ENCODE results near the gene SFTPA2. TPM values are rescaled to one million over a fixed set of nuclear protein-coding genes. Genes with fewer than 3 reads are reported as not detected.

SFTPA2 gene
- under 1 TPM in 3 of 6 experiments, not detected in 3; 0.12 to 0.95 (median 0.42) TPM for total RNA-seq
- long read RNA-seq = 0 reads

GRCh38 chr10:79560160-79560709 lies at the start of gene SFTPA2:
SFTPA2 (minus strand) TSS chr10:79560407; CDS start chr10:79559483, 924 bp downstream.
- DNase-seq = no peak
- TF ChIP-seq, protein P1, sequence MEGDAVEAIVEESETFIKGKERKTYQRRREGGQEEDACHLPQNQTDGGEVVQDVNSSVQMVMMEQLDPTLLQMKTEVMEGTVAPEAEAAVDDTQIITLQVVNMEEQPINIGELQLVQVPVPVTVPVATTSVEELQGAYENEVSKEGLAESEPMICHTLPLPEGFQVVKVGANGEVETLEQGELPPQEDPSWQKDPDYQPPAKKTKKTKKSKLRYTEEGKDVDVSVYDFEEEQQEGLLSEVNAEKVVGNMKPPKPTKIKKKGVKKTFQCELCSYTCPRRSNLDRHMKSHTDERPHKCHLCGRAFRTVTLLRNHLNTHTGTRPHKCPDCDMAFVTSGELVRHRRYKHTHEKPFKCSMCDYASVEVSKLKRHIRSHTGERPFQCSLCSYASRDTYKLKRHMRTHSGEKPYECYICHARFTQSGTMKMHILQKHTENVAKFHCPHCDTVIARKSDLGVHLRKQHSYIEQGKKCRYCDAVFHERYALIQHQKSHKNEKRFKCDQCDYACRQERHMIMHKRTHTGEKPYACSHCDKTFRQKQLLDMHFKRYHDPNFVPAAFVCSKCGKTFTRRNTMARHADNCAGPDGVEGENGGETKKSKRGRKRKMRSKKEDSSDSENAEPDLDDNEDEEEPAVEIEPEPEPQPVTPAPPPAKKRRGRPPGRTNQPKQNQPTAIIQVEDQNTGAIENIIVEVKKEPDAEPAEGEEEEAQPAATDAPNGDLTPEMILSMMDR (IDR thresholded peaks at IDR 0.05) = no peak
- TF ChIP-seq POLR2A (IDR thresholded peaks at IDR 0.05) = no peak
- Histone ChIP-seq H3K27ac (no peak within 1 kb of the TSS), H3K36me3 (no peaks in the 10 kb centered on the region), H3K9me3 (no peaks in the 10 kb centered on the region), H3K27me3 (no peaks in the 10 kb centered on the region), H3K4me3 (no peak within 1 kb of the TSS), H3K4me1 (peaks cover 0 to 8% (median 3%) of the 10 kb centered on the region in 4 donors)
- 100% methylated on average over 1 of the region's 1 CpG for WGBS (ENCODE audit: insufficient coverage, low coverage, low lambda C conversion rate, missing lambda C conversion rate)
- intact Hi-C loops (cut with DNase I) = no loop called here
- no peak for ATAC-seq

GRCh38 chr10:79608505-79609375 lies 48.5 kb upstream of the SFTPA2 start:
- WGBS (ENCODE audit: insufficient coverage, low coverage, low lambda C conversion rate, missing lambda C conversion rate) = 30% methylated on average over 13 of the region's 20 CpGs
- Histone ChIP-seq H3K9me3 (no peaks in the 10 kb centered on the region), H3K36me3 (no peaks in the 10 kb centered on the region), H3K27me3 (no peaks in the 10 kb centered on the region), H3K27ac (no peak overlapping the region), H3K4me3 (no peak overlapping the region), H3K4me1 (no peaks in the 10 kb centered on the region)
- peak; percentile 59 to 79 (median 70) for ATAC-seq
- intact Hi-C loops (cut with DNase I) = no loop called here
- TF ChIP-seq POLR2A (IDR thresholded peaks at IDR 0.05) = no peak
- TF ChIP-seq, protein P1 (IDR thresholded peaks at IDR 0.05) = peak; percentile 26 to 57 (median 52)
- DNase-seq = peak in 1 of 3 donors; percentile 45

GRCh38 chr10:79605308-79605707 lies 45.1 kb upstream of the SFTPA2 start:
- Histone ChIP-seq H3K9me3 (no peaks in the 10 kb centered on the region), H3K36me3 (no peaks in the 10 kb centered on the region), H3K4me1 (no peaks in the 10 kb centered on the region), H3K4me3 (no peak overlapping the region), H3K27ac (no peak overlapping the region), H3K27me3 (no peaks in the 10 kb centered on the region)
- ATAC-seq = no peak
- intact Hi-C loops (cut with DNase I) = no loop called here
- no peak for DNase-seq
- TF ChIP-seq, protein P1 (IDR thresholded peaks at IDR 0.05) = no peak
- TF ChIP-seq POLR2A (IDR thresholded peaks at IDR 0.05) = no peak

DNA sequence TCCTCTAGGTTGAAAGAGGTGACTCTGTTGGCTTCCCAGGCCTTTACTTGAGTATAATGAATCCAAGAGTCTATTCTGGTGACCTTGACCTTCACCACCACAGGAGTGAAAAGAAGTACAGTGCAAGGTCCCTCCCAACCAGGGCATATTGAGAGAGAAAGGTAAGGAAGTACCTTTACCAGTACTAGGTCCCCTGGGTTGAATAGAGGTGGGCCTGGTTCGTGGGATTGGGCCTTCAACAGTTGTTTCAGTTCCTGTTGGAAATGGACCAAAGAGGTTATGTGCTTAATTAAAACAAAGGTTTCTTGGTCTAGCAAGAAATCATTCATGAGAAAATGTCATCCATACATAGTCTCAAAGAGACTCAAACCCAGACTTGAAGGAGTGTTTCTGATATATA lies 44.1 kb upstream of the SFTPA2 start:
- H3K36me3 ChIP-seq = no peaks in the 10 kb centered on the region
- no peaks in the 10 kb centered on the region for H3K4me1 ChIP-seq
- H3K4me3 ChIP-seq = no peak overlapping the region
- intact Hi-C loops (cut with DNase I) = no loop called here
- TF ChIP-seq, protein P1 (IDR thresholded peaks at IDR 0.05) = no peak
- H3K9me3 ChIP-seq = no peaks in the 10 kb centered on the region
- H3K27me3 ChIP-seq = no peaks in the 10 kb centered on the region
- DNase-seq (no peak), ATAC-seq (no peak)
- no peak overlapping the region for H3K27ac ChIP-seq
- 43% methylated on average over 1 of the region's 1 CpG for WGBS (ENCODE audit: insufficient coverage, low coverage, low lambda C conversion rate, missing lambda C conversion rate)
